ENCODE data around the gene DOCK3. TPM values are rescaled to one million over a fixed set of nuclear protein-coding genes. Genes with fewer than 3 reads are reported as not detected.

DOCK3 gene
- total RNA-seq, 1 experiment from 2014 or later: 8.3 TPM

- peak overlapping the region; percentile 24 for H3K4me2 ChIP-seq (ENCODE audit: insufficient read depth, insufficient read length, low read length)
- no peak overlapping the region for H2BK120ac ChIP-seq (ENCODE audit: low read depth, low read length, poor library complexity, severe bottlenecking)
- TF ChIP-seq, protein P1, sequence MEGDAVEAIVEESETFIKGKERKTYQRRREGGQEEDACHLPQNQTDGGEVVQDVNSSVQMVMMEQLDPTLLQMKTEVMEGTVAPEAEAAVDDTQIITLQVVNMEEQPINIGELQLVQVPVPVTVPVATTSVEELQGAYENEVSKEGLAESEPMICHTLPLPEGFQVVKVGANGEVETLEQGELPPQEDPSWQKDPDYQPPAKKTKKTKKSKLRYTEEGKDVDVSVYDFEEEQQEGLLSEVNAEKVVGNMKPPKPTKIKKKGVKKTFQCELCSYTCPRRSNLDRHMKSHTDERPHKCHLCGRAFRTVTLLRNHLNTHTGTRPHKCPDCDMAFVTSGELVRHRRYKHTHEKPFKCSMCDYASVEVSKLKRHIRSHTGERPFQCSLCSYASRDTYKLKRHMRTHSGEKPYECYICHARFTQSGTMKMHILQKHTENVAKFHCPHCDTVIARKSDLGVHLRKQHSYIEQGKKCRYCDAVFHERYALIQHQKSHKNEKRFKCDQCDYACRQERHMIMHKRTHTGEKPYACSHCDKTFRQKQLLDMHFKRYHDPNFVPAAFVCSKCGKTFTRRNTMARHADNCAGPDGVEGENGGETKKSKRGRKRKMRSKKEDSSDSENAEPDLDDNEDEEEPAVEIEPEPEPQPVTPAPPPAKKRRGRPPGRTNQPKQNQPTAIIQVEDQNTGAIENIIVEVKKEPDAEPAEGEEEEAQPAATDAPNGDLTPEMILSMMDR (conservative IDR thresholded peaks at IDR 0.05): no peak
- H3K79me1 ChIP-seq (ENCODE audit: insufficient read depth, low read depth, low read length, poor library complexity, severe bottlenecking): peaks cover 11% of the 10 kb centered on the region
- H3K23ac ChIP-seq (ENCODE audit: insufficient read length, low read depth, low read length): no peak overlapping the region
- no peak overlapping the region for H3K56ac ChIP-seq (ENCODE audit: insufficient read length, low read depth, low read length)
- H3K4me1 ChIP-seq (ENCODE audit: insufficient read depth, low read length): no peaks in the 10 kb centered on the region
- Mint-ChIP-seq H3K27ac (peak overlapping the region in 1 of 3 experiments; percentile 77; a peak in 2 of 7 replicates), H3K4me1 (peaks cover 46 to 58% of the 10 kb centered on the region in 2 experiments), H3K27me3 (ENCODE audit: low read depth) (no peaks in the 10 kb centered on the region; the same call in 1 of the 2 replicates), H3K4me3 (peak overlapping the region; percentile 80 to 86), H3K36me3 (ENCODE audit: insufficient read depth in 1 of 3, low read depth in 3 of 3) (peaks cover 59 to 87% (median 74%) of the 10 kb centered on the region in 3 experiments), H3K9me3 (peaks cover 8 to 9% of the 10 kb centered on the region in 2 experiments; a peak in 4 of 5 replicates)
- H2AK5ac ChIP-seq (ENCODE audit: insufficient read length, low read length): no peak overlapping the region
- no peaks in the 10 kb centered on the region for H3K27me3 ChIP-seq (ENCODE audit: insufficient read depth, low read length)
- H4K8ac ChIP-seq (replicated peaks; ENCODE audit: insufficient read length, low read depth, low read length): no peak overlapping the region
- no peak overlapping the region for H2AFZ ChIP-seq (ENCODE audit: low read length)
- 0 out of 2 replicates have a peak overlapping the region, but pooled peaks have one; percentile 75 for H3K14ac ChIP-seq (ENCODE audit: insufficient read depth, low read length)
- H3K23me2 ChIP-seq (ENCODE audit: insufficient read length, low read depth, low read length, poor library complexity, severe bottlenecking): no peaks in the 10 kb centered on the region
- no peak overlapping the region for H2BK5ac ChIP-seq (ENCODE audit: insufficient read length, low read length)
- no peak for DNase-seq
- H3T11ph ChIP-seq (ENCODE audit: low read length): no peak overlapping the region
- no peak overlapping the region for H2BK20ac ChIP-seq (ENCODE audit: low read depth, low read length, poor library complexity, severe bottlenecking)
- H4K91ac ChIP-seq (ENCODE audit: insufficient read length, low read depth, low read length): no peak overlapping the region
- H3K27ac ChIP-seq (ENCODE audit: insufficient read length, low read depth, low read length): no peak overlapping the region
- H2BK12ac ChIP-seq (ENCODE audit: insufficient read length, low read depth, low read length): no peak overlapping the region
- H3K9me3 ChIP-seq (ENCODE audit: control insufficient read depth, low read depth, low read length): no peaks in the 10 kb centered on the region
- no peak overlapping the region for H3K18ac ChIP-seq (ENCODE audit: insufficient read length, low read depth, low read length)
- H3K9ac ChIP-seq (ENCODE audit: extremely low read depth, insufficient read length, low read length): peak overlapping the region; percentile 72
- no peak overlapping the region for H2BK15ac ChIP-seq (ENCODE audit: low read depth, low read length)
- H3K79me2 ChIP-seq (ENCODE audit: insufficient read depth, low read length): peaks cover 20% of the 10 kb centered on the region; the same call in 1 of the 2 replicates
- H4K20me1 ChIP-seq (ENCODE audit: control insufficient read depth, insufficient read depth, insufficient read length): no peaks in the 10 kb centered on the region
- H3K4ac ChIP-seq (ENCODE audit: low read depth, low read length): no peak overlapping the region
- H4K5ac ChIP-seq (ENCODE audit: insufficient read length, low read depth, low read length): no peak overlapping the region
- no CpG with 5 or more reads among the region's 42 CpGs for WGBS (ENCODE audit: extremely low coverage, insufficient read length, low lambda C conversion rate)
Measured at GRCh38 chr3:51392355-51393133, 717.8 kb downstream of the DOCK3 start.

All from H9 (cell line).